ENCODE measurements around the gene PRR11.
"Not testable (repeated sequence)": the region's sequence is repeated elsewhere in the genome, so short reads cannot be mapped to it uniquely, and the experiment has no call there.

The PRR11 gene

GRCh38 chr17:59155439-59156177 lies at the start of gene PRR11:
PRR11 (plus strand) TSS chr17:59155746; CDS start chr17:59169753, 14,007 bp downstream.
- DNase-seq, result peak; percentile 96 to 100 (median 99)

- DNase-seq, result peak; percentile 36 to 69 (median 46)
Observed at GRCh38 chr17:59105852-59106462, 49.6 kb upstream of the PRR11 start.

- DNase-seq, result peak; percentile 99 to 100 (median 100)
Observed at GRCh38 chr17:59106463-59107305, 48.9 kb upstream of the PRR11 start, which contains the start of gene TRIM37. TRIM37 (minus strand) TSS chr17:59106880; CDS start chr17:59106461, 419 bp downstream.

GRCh38 chr17:59107306-59107670 lies 48.3 kb upstream of the PRR11 start:
- DNase-seq, result no peak

GRCh38 chr17:59108400-59109102 lies 47.0 kb upstream of the PRR11 start:
- no peak for DNase-seq

- DNase-seq, result no peak
Observed at GRCh38 chr17:59110973-59111372, 44.6 kb upstream of the PRR11 start.

- DNase-seq, result no peak
Observed at GRCh38 chr17:59111539-59111938, 44.0 kb upstream of the PRR11 start.

GRCh38 chr17:59115474-59115873 lies 40.1 kb upstream of the PRR11 start:
- DNase-seq, result no peak

- DNase-seq, result no peak
Observed at GRCh38 chr17:59121901-59122480, 33.6 kb upstream of the PRR11 start.

GRCh38 chr17:59124665-59125064 lies 30.9 kb upstream of the PRR11 start:
- no peak for DNase-seq

- no peak for DNase-seq
Observed at GRCh38 chr17:59126809-59127417, 28.6 kb upstream of the PRR11 start.

- no peak for DNase-seq
Observed at GRCh38 chr17:59129814-59130213, 25.7 kb upstream of the PRR11 start.

- DNase-seq, result no peak
Observed at GRCh38 chr17:59131131-59131530, 24.4 kb upstream of the PRR11 start.

- DNase-seq, result not testable (repeated sequence)
Observed at GRCh38 chr17:59138339-59138738, 17.2 kb upstream of the PRR11 start.

- DNase-seq, result no peak
Observed at GRCh38 chr17:59139939-59140338, 15.6 kb upstream of the PRR11 start.

GRCh38 chr17:59141860-59142259 lies 13.7 kb upstream of the PRR11 start:
- no peak for DNase-seq

- DNase-seq, result no peak
Observed at GRCh38 chr17:59145571-59146096, 9.9 kb upstream of the PRR11 start.

GRCh38 chr17:59149051-59149450 lies 6.5 kb upstream of the PRR11 start:
- no peak for DNase-seq

GRCh38 chr17:59149841-59150511 lies 5.6 kb upstream of the PRR11 start:
- no peak for DNase-seq

- no peak for DNase-seq
Observed at GRCh38 chr17:59151006-59151405, 4.5 kb upstream of the PRR11 start.

GRCh38 chr17:59151591-59151990 lies 4.0 kb upstream of the PRR11 start:
- no peak for DNase-seq
